ENCODE results near the gene BSCL2. TPM values are rescaled to one million over a fixed set of nuclear protein-coding genes. Genes with fewer than 3 reads are reported as not detected.
A peak's percentile ranks its signal among the peaks of the same experiment; 100 is the strongest.

Gene BSCL2
- polyA plus RNA-seq, 3 donors = 43.5 to 65.7 (median 63.3) TPM

GRCh38 chr11:62719302-62719978 lies 12.2 kb upstream of the BSCL2 start:
- Mint-ChIP-seq H3K27me3 (ENCODE audit: low read depth in 3 of 3) (no peaks in the 10 kb centered on the region), H3K4me1 (peaks cover 5% of the 10 kb centered on the region), H3K4me3 (no peak overlapping the region), H3K27ac (no peak overlapping the region), H3K36me3 (peaks cover 91 to 99% of the 10 kb centered on the region in 2 donors), H3K9me3 (no peaks in the 10 kb centered on the region)
- DNase-seq = no peak
- Histone ChIP-seq H3K4me3 (replicated peaks in 1 of 3; ENCODE audit: low read depth in 2 of 3, low read length in 3 of 3) (no peak overlapping the region), H3K4me2 (replicated peaks; ENCODE audit: extremely low read depth, low read length, poor library complexity, severe bottlenecking) (no peak overlapping the region), H3K27ac (ENCODE audit: low read depth in 1 of 2, low read length in 2 of 2) (peak overlapping the region in 1 of 2 donors; percentile 32), H3K9me3 (replicated peaks in 1 of 2; ENCODE audit: control insufficient read depth in 1 of 2, insufficient read depth in 1 of 2, low read length in 2 of 2) (no peaks in the 10 kb centered on the region), H3K4me1 (ENCODE audit: control insufficient read depth in 1 of 2, insufficient read depth in 2 of 2, low read length in 2 of 2) (peaks cover 3 to 5% of the 10 kb centered on the region in 2 donors), H3K27me3 (ENCODE audit: control insufficient read depth in 2 of 2, insufficient read depth in 2 of 2, low read length in 2 of 2) (no peaks in the 10 kb centered on the region), H2AFZ (ENCODE audit: insufficient read depth, low read depth, low read length, poor library complexity, severe bottlenecking) (no peak overlapping the region), H3K36me3 (replicated peaks in 1 of 2; ENCODE audit: control insufficient read depth in 1 of 2, insufficient read depth in 2 of 2, low read length in 2 of 2) (peaks cover 95 to 99% of the 10 kb centered on the region in 2 donors), H3K79me2 (ENCODE audit: insufficient read depth, low read length) (peaks cover 89% of the 10 kb centered on the region), H3K9ac (ENCODE audit: insufficient read depth, low read length, poor library complexity, severe bottlenecking) (no peak overlapping the region), H4K20me1 (ENCODE audit: insufficient read depth, low read length) (peaks cover 88% of the 10 kb centered on the region)
- WGBS (ENCODE audit: insufficient coverage) = 83% methylated on average over 1 of the region's 2 CpGs
- no peak for TF ChIP-seq CTCF (IDR thresholded peaks at IDR 0.05)
- intact Hi-C loops (cut with micrococcal nuclease) = no loop called here

- Histone ChIP-seq H2AFZ (ENCODE audit: insufficient read depth, low read depth, low read length, poor library complexity, severe bottlenecking) (no peak overlapping the region), H3K9me3 (replicated peaks in 1 of 2; ENCODE audit: control insufficient read depth in 1 of 2, insufficient read depth in 1 of 2, low read length in 2 of 2) (no peaks in the 10 kb centered on the region), H3K79me2 (ENCODE audit: insufficient read depth, low read length) (peaks cover 72% of the 10 kb centered on the region), H3K9ac (ENCODE audit: insufficient read depth, low read length, poor library complexity, severe bottlenecking) (no peak overlapping the region), H4K20me1 (ENCODE audit: insufficient read depth, low read length) (peaks cover 66% of the 10 kb centered on the region), H3K36me3 (replicated peaks in 1 of 2; ENCODE audit: control insufficient read depth in 1 of 2, insufficient read depth in 2 of 2, low read length in 2 of 2) (peaks cover 89 to 98% of the 10 kb centered on the region in 2 donors), H3K4me2 (replicated peaks; ENCODE audit: extremely low read depth, low read length, poor library complexity, severe bottlenecking) (no peak overlapping the region), H3K4me1 (ENCODE audit: control insufficient read depth in 1 of 2, insufficient read depth in 2 of 2, low read length in 2 of 2) (no peaks in the 10 kb centered on the region), H3K4me3 (replicated peaks in 1 of 3; ENCODE audit: low read depth in 2 of 3, low read length in 3 of 3) (no peak overlapping the region), H3K27ac (ENCODE audit: low read depth in 1 of 2, low read length in 2 of 2) (no peak overlapping the region), H3K27me3 (ENCODE audit: control insufficient read depth in 2 of 2, insufficient read depth in 2 of 2, low read length in 2 of 2) (no peaks in the 10 kb centered on the region)
- 96% methylated on average over 5 of the region's 11 CpGs for WGBS (ENCODE audit: insufficient coverage)
- Mint-ChIP-seq H3K27ac (peak overlapping the region in 1 of 7 donors; percentile 20), H3K4me1 (peaks cover 4% of the 10 kb centered on the region), H3K9me3 (no peaks in the 10 kb centered on the region), H3K4me3 (no peak overlapping the region), H3K27me3 (ENCODE audit: low read depth in 3 of 3) (no peaks in the 10 kb centered on the region), H3K36me3 (peaks cover 88 to 96% of the 10 kb centered on the region in 2 donors)
- intact Hi-C loops (cut with micrococcal nuclease) = no loop called here
- no peak for DNase-seq
- no peak for TF ChIP-seq CTCF (IDR thresholded peaks at IDR 0.05)
These were observed 9.6 kb upstream of the BSCL2 start for GRCh38 chr11:62716816-62717215.
